WTC11 (cell line): ENCODE results near the gene ENDOV. TPM values are rescaled to one million over a fixed set of nuclear protein-coding genes. Genes with fewer than 3 reads are reported as not detected.
A peak's percentile ranks its signal among the peaks of the same experiment; 100 is the strongest.

Source experiments
- ATAC-seq: fragments of 200-7000 bp; cut with Tn5 transposase; 2 replicates; pipeline ENCODE4 v1.10.0; 2021; ENCODE audit warnings: mild to moderate bottlenecking, moderate library complexity
- CTCF ChIA-PET: fragments of 300-600 bp; sonication (Branson Sonifier 250); formaldehyde crosslinking; loops from one replicate; lab custom pipeline; 2021; ENCODE audit warnings: antibody characterized with exemption; lab: Charles Lee
- POLR2A ChIA-PET: fragments of 350-600 bp; sonication (Branson Sonifier 250); formaldehyde crosslinking; loops from one replicate; lab custom pipeline; 2021; ENCODE audit warnings: antibody characterized with exemption; lab: Charles Lee
- DNase-seq: peaks from one replicate; pipeline ENCODE4 v3.0.0; 2021; ENCODE audit warnings: low spot score
- H3K27ac Mint-ChIP-seq: 2 replicates; pipeline ENCODE4 v1.8.0; 2021; ENCODE audit warnings: mixed read lengths
- H3K27me3 Mint-ChIP-seq: 2 replicates; pipeline ENCODE4 v1.8.0; 2021; ENCODE audit warnings: low read depth, mild to moderate bottlenecking, moderate library complexity, mixed read lengths
- H3K36me3 Mint-ChIP-seq: 2 replicates; pipeline ENCODE4 v1.8.0; 2021; ENCODE audit warnings: mixed read lengths
- H3K4me1 Mint-ChIP-seq: 2 replicates; pipeline ENCODE4 v1.8.0; 2022; ENCODE audit warnings: mixed read lengths
- H3K4me3 Mint-ChIP-seq: 2 replicates; pipeline ENCODE4 v1.8.0; 2021; ENCODE audit warnings: mild to moderate bottlenecking, moderate library complexity, mixed read lengths
- H3K9me3 Mint-ChIP-seq: 2 replicates; pipeline ENCODE4 v1.8.0; 2021; ENCODE audit warnings: mixed read lengths
- ATF1 ChIP-seq: sonication (generic); formaldehyde crosslinking; IDR thresholded peaks from 2 replicates; pipeline ENCODE4 v1.8.1; 2023; ENCODE audit warnings: mild to moderate bottlenecking, moderate library complexity, missing genetic modification reagents
- CBFB ChIP-seq: sonication (generic); formaldehyde crosslinking; IDR thresholded peaks from 2 replicates; pipeline ENCODE4 v1.8.1; 2022; ENCODE audit warnings: mild to moderate bottlenecking, low read depth, missing genetic modification reagents
- ERG ChIP-seq: fragments of 250-450 bp; sonication (Bioruptor Pico); IDR thresholded peaks from 2 replicates; pipeline ENCODE4 v1.8.0; 2021; ENCODE audit warnings: mild to moderate bottlenecking
- HMGA2 ChIP-seq: fragments of 250-450 bp; sonication (Bioruptor Pico); IDR thresholded peaks from 2 replicates; pipeline ENCODE4 v1.4.0; 2021; ENCODE audit warnings: mild to moderate bottlenecking, moderate library complexity
- IRF2 ChIP-seq: sonication (generic); formaldehyde crosslinking; IDR thresholded peaks from 2 replicates; pipeline ENCODE4 v1.8.0; 2022; ENCODE audit warnings: low read depth, missing genetic modification reagents, borderline replicate concordance
- NFATC4 ChIP-seq: fragments of 250-450 bp; sonication (Bioruptor Pico); IDR thresholded peaks from 2 replicates; pipeline ENCODE4 v1.9.0; 2021; ENCODE audit warnings: mild to moderate bottlenecking
- NR3C1 ChIP-seq: sonication (generic); formaldehyde crosslinking; conservative IDR thresholded peaks from 2 replicates; pipeline ENCODE4 v1.8.1; 2023; ENCODE audit warnings: low read depth, mild to moderate bottlenecking, missing genetic modification reagents
- OVOL2 ChIP-seq: fragments of 250-450 bp; sonication (Bioruptor Pico); IDR thresholded peaks from 2 replicates; pipeline ENCODE4 v1.9.0; 2021; ENCODE audit warnings: mild to moderate bottlenecking, borderline replicate concordance
- PRDM15 ChIP-seq: sonication (generic); formaldehyde crosslinking; IDR thresholded peaks from 2 replicates; pipeline ENCODE4 v1.8.0; 2022; ENCODE audit warnings: missing genetic modification reagents
- SMAD3 ChIP-seq: sonication (generic); formaldehyde crosslinking; IDR thresholded peaks from 2 replicates; pipeline ENCODE4 v1.8.0; 2022; ENCODE audit warnings: missing genetic modification reagents, mild to moderate bottlenecking, borderline replicate concordance
- USF2 ChIP-seq: sonication (generic); formaldehyde crosslinking; IDR thresholded peaks from 2 replicates; pipeline ENCODE4 v1.8.1; 2023; ENCODE audit warnings: mild to moderate bottlenecking, missing genetic modification reagents, moderate library complexity
- ZNF219 ChIP-seq: sonication (generic); formaldehyde crosslinking; IDR thresholded peaks from 2 replicates; pipeline ENCODE4 v1.8.0; 2023; ENCODE audit warnings: missing genetic modification reagents, mild to moderate bottlenecking, borderline replicate concordance
- ZNF281 ChIP-seq: sonication (generic); formaldehyde crosslinking; IDR thresholded peaks from 2 replicates; pipeline ENCODE4 v1.8.0; 2023; ENCODE audit warnings: mild to moderate bottlenecking, missing genetic modification reagents
- total RNA-seq: library from RNA; stranded (reverse); gene quantifications from 3 replicates; pipeline ENCODE4 v1.2.3, GENCODE V29; 2021
- TF ChIP-seq, protein P1 (sequence below): sonication (generic); formaldehyde crosslinking; IDR thresholded peaks from 2 replicates; pipeline ENCODE4 v1.8.1; 2023; ENCODE audit warnings: mild to moderate bottlenecking, missing genetic modification reagents, moderate library complexity
- TF ChIP-seq, protein P2 (sequence below): sonication (generic); formaldehyde crosslinking; IDR thresholded peaks from 2 replicates; pipeline ENCODE4 v1.8.0; 2022; ENCODE audit warnings: mild to moderate bottlenecking, missing genetic modification reagents

Gene ENDOV
- total RNA-seq, 1 experiment from 2014 or later, result 25.2 TPM

DNA sequence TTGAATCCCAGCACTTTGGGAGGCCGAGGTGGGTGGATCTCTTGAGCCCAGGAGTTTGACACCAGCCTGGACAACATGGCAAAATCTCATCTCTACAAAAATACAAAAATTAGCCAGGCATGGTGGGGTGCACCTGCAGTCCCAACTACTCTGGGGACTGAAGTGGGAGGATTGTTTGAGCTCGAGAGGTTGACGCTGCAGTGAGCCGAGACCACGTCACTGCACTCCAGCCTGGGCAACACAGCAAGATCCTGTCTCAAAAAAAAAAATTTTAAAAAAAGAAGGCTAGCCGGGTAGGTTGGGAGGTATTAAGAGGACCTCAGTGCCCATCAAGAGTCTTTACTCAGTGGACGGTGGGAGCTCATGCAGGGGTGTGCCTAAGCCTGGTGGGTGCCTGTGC, 65.3 kb downstream of the ENDOV start:
- Mint-ChIP-seq H3K27me3 (peaks cover 66% of the 10 kb centered on the region), H3K27ac (no peak overlapping the region), H3K9me3 (no peaks in the 10 kb centered on the region), H3K4me1 (peaks cover 13% of the 10 kb centered on the region), H3K36me3 (no peaks in the 10 kb centered on the region), H3K4me3 (no peak overlapping the region)
- TF ChIP-seq NR3C1 (CRISPR knock-in tag) (no peak), ERG (CRISPR knock-in tag) (no peak), NFATC4 (CRISPR knock-in tag) (no peak), ZNF219 (no peak), SMAD3 (CRISPR knock-in tag) (no peak), OVOL2 (no peak), ATF1 (no peak), PRDM15 (no peak), IRF2 (CRISPR knock-in tag) (no peak), ZNF281 (CRISPR knock-in tag) (no peak), HMGA2 (no peak)
- TF ChIP-seq, protein P1, sequence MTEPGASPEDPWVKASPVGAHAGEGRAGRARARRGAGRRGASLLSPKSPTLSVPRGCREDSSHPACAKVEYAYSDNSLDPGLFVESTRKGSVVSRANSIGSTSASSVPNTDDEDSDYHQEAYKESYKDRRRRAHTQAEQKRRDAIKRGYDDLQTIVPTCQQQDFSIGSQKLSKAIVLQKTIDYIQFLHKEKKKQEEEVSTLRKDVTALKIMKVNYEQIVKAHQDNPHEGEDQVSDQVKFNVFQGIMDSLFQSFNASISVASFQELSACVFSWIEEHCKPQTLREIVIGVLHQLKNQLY, result no peak
- TF ChIP-seq, protein P2, sequence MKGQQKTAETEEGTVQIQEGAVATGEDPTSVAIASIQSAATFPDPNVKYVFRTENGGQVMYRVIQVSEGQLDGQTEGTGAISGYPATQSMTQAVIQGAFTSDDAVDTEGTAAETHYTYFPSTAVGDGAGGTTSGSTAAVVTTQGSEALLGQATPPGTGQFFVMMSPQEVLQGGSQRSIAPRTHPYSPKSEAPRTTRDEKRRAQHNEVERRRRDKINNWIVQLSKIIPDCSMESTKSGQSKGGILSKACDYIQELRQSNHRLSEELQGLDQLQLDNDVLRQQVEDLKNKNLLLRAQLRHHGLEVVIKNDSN (CRISPR knock-in tag), result no peak
- DNase-seq (no peak), ATAC-seq (no peak)
- CTCF ChIA-PET, result no interaction called here
- POLR2A ChIA-PET, result interaction anchor here (0.6 kb wide), 1 partner anchor 14 kb away, joined by 3 read pairs; no protein-coding TSS in a partner anchor

GRCh38 chr17:80481284-80482057, 66.5 kb downstream of the ENDOV start:
- Mint-ChIP-seq H3K4me3 (no peak overlapping the region), H3K36me3 (no peaks in the 10 kb centered on the region)
- POLR2A ChIA-PET, result no interaction called here
- TF ChIP-seq USF2 (CRISPR knock-in tag) (peak; percentile 42), CBFB (CRISPR knock-in tag) (no peak)
- TF ChIP-seq, all 79 proteins: peak for 1
- Mint-ChIP-seq H3K4me1 (peaks cover 13% of the 10 kb centered on the region), H3K27me3 (peaks cover 57% of the 10 kb centered on the region), H3K27ac (no peak overlapping the region), H3K9me3 (no peaks in the 10 kb centered on the region)
- CTCF ChIA-PET, result no interaction called here
- ATAC-seq (no peak), DNase-seq (no peak)
